ENCODE data around the gene CLASP1.
"Not testable (repeated sequence)": the region's sequence is repeated elsewhere in the genome, so short reads cannot be mapped to it uniquely, and the experiment has no call there.

CLASP1 gene

GRCh38 chr2:121307048-121307447 is 342.2 kb downstream of the CLASP1 start:
- Histone ChIP-seq H3K36me3 (ENCODE audit: control insufficient read depth, insufficient read depth, low read length) (no peaks in the 10 kb centered on the region), H3K4me1 (ENCODE audit: control insufficient read depth, insufficient read depth, low read length) (no peaks in the 10 kb centered on the region), H3K9me3 (ENCODE audit: control insufficient read depth, insufficient read depth, low read length) (no peaks in the 10 kb centered on the region), H3K27me3 (ENCODE audit: control insufficient read depth, insufficient read depth, low read length) (no peaks in the 10 kb centered on the region), H3K4me3 (ENCODE audit: low read length) (no peak overlapping the region), H3K27ac (ENCODE audit: low read length) (no peak overlapping the region)
- DNase-seq (ENCODE audit: low read depth, low spot score) = no peak
- WGBS (ENCODE audit: insufficient coverage, insufficient read length) = no CpG with 5 or more reads among the region's 2 CpGs

GRCh38 chr2:121304941-121305340 is 344.3 kb downstream of the CLASP1 start:
- Histone ChIP-seq H3K27me3 (ENCODE audit: control insufficient read depth, insufficient read depth, low read length) (no peaks in the 10 kb centered on the region), H3K9me3 (ENCODE audit: control insufficient read depth, insufficient read depth, low read length) (no peaks in the 10 kb centered on the region), H3K36me3 (ENCODE audit: control insufficient read depth, insufficient read depth, low read length) (no peaks in the 10 kb centered on the region), H3K27ac (ENCODE audit: low read length) (no peak overlapping the region), H3K4me3 (ENCODE audit: low read length) (no peak overlapping the region), H3K4me1 (ENCODE audit: control insufficient read depth, insufficient read depth, low read length) (no peaks in the 10 kb centered on the region)
- no peak for DNase-seq (ENCODE audit: low read depth, low spot score)
- WGBS (ENCODE audit: insufficient coverage, insufficient read length) = no CpG with 5 or more reads among the region's 2 CpGs

GRCh38 chr2:121303531-121304263 is 345.6 kb downstream of the CLASP1 start:
- Histone ChIP-seq H3K4me3 (ENCODE audit: low read length) (no peak overlapping the region), H3K36me3 (ENCODE audit: control insufficient read depth, insufficient read depth, low read length) (no peaks in the 10 kb centered on the region), H3K27ac (ENCODE audit: low read length) (no peak overlapping the region), H3K9me3 (ENCODE audit: control insufficient read depth, insufficient read depth, low read length) (no peaks in the 10 kb centered on the region), H3K27me3 (ENCODE audit: control insufficient read depth, insufficient read depth, low read length) (no peaks in the 10 kb centered on the region), H3K4me1 (ENCODE audit: control insufficient read depth, insufficient read depth, low read length) (no peaks in the 10 kb centered on the region)
- WGBS (ENCODE audit: insufficient coverage, insufficient read length) = no CpG with 5 or more reads among the region's 2 CpGs
- DNase-seq (ENCODE audit: low read depth, low spot score) = no peak

- not testable (repeated sequence) for H3K4me3 ChIP-seq (ENCODE audit: low read length); H3K4me1 ChIP-seq (ENCODE audit: control insufficient read depth, insufficient read depth, low read length); H3K9me3 ChIP-seq (ENCODE audit: control insufficient read depth, insufficient read depth, low read length); H3K36me3 ChIP-seq (ENCODE audit: control insufficient read depth, insufficient read depth, low read length); H3K27me3 ChIP-seq (ENCODE audit: control insufficient read depth, insufficient read depth, low read length); H3K27ac ChIP-seq (ENCODE audit: low read length); DNase-seq (ENCODE audit: low read depth, low spot score)
Observed at GRCh38 chr2:121301190-121301589, 348.1 kb downstream of the CLASP1 start.

GRCh38 chr2:121298476-121298875 is 350.8 kb downstream of the CLASP1 start:
- H3K27me3 ChIP-seq (ENCODE audit: control insufficient read depth, insufficient read depth, low read length) = no peaks in the 10 kb centered on the region
- H3K9me3 ChIP-seq (ENCODE audit: control insufficient read depth, insufficient read depth, low read length) = no peaks in the 10 kb centered on the region
- no peak for DNase-seq (ENCODE audit: low read depth, low spot score)
- WGBS (ENCODE audit: insufficient coverage, insufficient read length) = no CpG with 5 or more reads among the region's 12 CpGs
- H3K4me3 ChIP-seq (ENCODE audit: low read length) = no peak overlapping the region
- H3K36me3 ChIP-seq (ENCODE audit: control insufficient read depth, insufficient read depth, low read length) = no peaks in the 10 kb centered on the region
- no peaks in the 10 kb centered on the region for H3K4me1 ChIP-seq (ENCODE audit: control insufficient read depth, insufficient read depth, low read length)
- H3K27ac ChIP-seq (ENCODE audit: low read length) = no peak overlapping the region

- WGBS (ENCODE audit: insufficient coverage, insufficient read length) = no CpG with 5 or more reads among the region's 5 CpGs
- DNase-seq (ENCODE audit: low read depth, low spot score) = not testable (repeated sequence)
Observed at GRCh38 chr2:121297866-121298265, 351.4 kb downstream of the CLASP1 start.

GRCh38 chr2:121297217-121297830 is 351.9 kb downstream of the CLASP1 start:
- no peaks in the 10 kb centered on the region for H3K36me3 ChIP-seq (ENCODE audit: control insufficient read depth, insufficient read depth, low read length)
- WGBS (ENCODE audit: insufficient coverage, insufficient read length) = no CpG with 5 or more reads among the region's 9 CpGs
- H3K27me3 ChIP-seq (ENCODE audit: control insufficient read depth, insufficient read depth, low read length) = no peaks in the 10 kb centered on the region
- H3K4me3 ChIP-seq (ENCODE audit: low read length) = no peak overlapping the region
- peak; percentile 29 for DNase-seq (ENCODE audit: low read depth, low spot score)
- no peak overlapping the region for H3K27ac ChIP-seq (ENCODE audit: low read length)
- H3K9me3 ChIP-seq (ENCODE audit: control insufficient read depth, insufficient read depth, low read length) = no peaks in the 10 kb centered on the region
- no peaks in the 10 kb centered on the region for H3K4me1 ChIP-seq (ENCODE audit: control insufficient read depth, insufficient read depth, low read length)

More at GRCh38 chr2:121297866-121298265, 351.4 kb downstream of the CLASP1 start:
- H3K4me1 ChIP-seq (ENCODE audit: control insufficient read depth, insufficient read depth, low read length); H3K27ac ChIP-seq (ENCODE audit: low read length); H3K36me3 ChIP-seq (ENCODE audit: control insufficient read depth, insufficient read depth, low read length); H3K9me3 ChIP-seq (ENCODE audit: control insufficient read depth, insufficient read depth, low read length); H3K27me3 ChIP-seq (ENCODE audit: control insufficient read depth, insufficient read depth, low read length); H3K4me3 ChIP-seq (ENCODE audit: low read length): not testable (repeated sequence)

GRCh38 chr2:121295911-121296650 is 353.2 kb downstream of the CLASP1 start:
- no CpG with 5 or more reads among the region's 7 CpGs for WGBS (ENCODE audit: insufficient coverage, insufficient read length)
- Histone ChIP-seq H3K27me3 (ENCODE audit: control insufficient read depth, insufficient read depth, low read length) (no peaks in the 10 kb centered on the region), H3K27ac (ENCODE audit: low read length) (no peak overlapping the region), H3K4me3 (ENCODE audit: low read length) (no peak overlapping the region), H3K36me3 (ENCODE audit: control insufficient read depth, insufficient read depth, low read length) (no peaks in the 10 kb centered on the region), H3K9me3 (ENCODE audit: control insufficient read depth, insufficient read depth, low read length) (no peaks in the 10 kb centered on the region), H3K4me1 (ENCODE audit: control insufficient read depth, insufficient read depth, low read length) (no peaks in the 10 kb centered on the region)
- no peak for DNase-seq (ENCODE audit: low read depth, low spot score)

GRCh38 chr2:121294881-121295840 is 354.1 kb downstream of the CLASP1 start:
- H3K27me3 ChIP-seq (ENCODE audit: control insufficient read depth, insufficient read depth, low read length) = no peaks in the 10 kb centered on the region
- no peak overlapping the region for H3K4me3 ChIP-seq (ENCODE audit: low read length)
- no CpG with 5 or more reads among the region's 9 CpGs for WGBS (ENCODE audit: insufficient coverage, insufficient read length)
- no peaks in the 10 kb centered on the region for H3K36me3 ChIP-seq (ENCODE audit: control insufficient read depth, insufficient read depth, low read length)
- H3K9me3 ChIP-seq (ENCODE audit: control insufficient read depth, insufficient read depth, low read length) = no peaks in the 10 kb centered on the region
- H3K4me1 ChIP-seq (ENCODE audit: control insufficient read depth, insufficient read depth, low read length) = no peaks in the 10 kb centered on the region
- no peak overlapping the region for H3K27ac ChIP-seq (ENCODE audit: low read length)
- no peak for DNase-seq (ENCODE audit: low read depth, low spot score)
